GM12878 (cell line): ENCODE measurements around the gene STAT5A. TPM values are rescaled to one million over a fixed set of nuclear protein-coding genes. Genes with fewer than 3 reads are reported as not detected.

ENCODE experiments used
- ATAC-seq: fragments of 200-7000 bp; cut with Tn5 transposase; 3 replicates; pipeline ENCODE4 v1.9.1; 2020; ENCODE audit warnings: mild to moderate bottlenecking, moderate library complexity
- BruUV-seq: library from RNA; stranded (reverse); fragments of 400-500 nt; replicated peaks from 2 replicates; lab custom pipeline; 2021; lab: Mats Ljungman, UMichigan
- CTCF ChIA-PET: fragments of 300-600 bp; sonication (Branson Sonifier 250); formaldehyde crosslinking; extraction: SDS; loops from one replicate; lab custom pipeline; 2021; ENCODE audit warnings: inconsistent platforms; lab: Yijun Ruan, JAX
- POLR2A ChIA-PET: fragments of 350-600 bp; formaldehyde crosslinking; extraction: SDS; loops from one replicate; lab custom pipeline; 2021; ENCODE audit warnings: inconsistent platforms; lab: Charles Lee
- RAD21 ChIA-PET: fragments of 300-600 bp; sonication (Branson Sonifier 250); formaldehyde crosslinking; loops from one replicate; lab custom pipeline; 2023; ENCODE audit warnings: antibody characterized with exemption; ENCODE audit not compliant: unreplicated experiment; lab: Charles Lee
- SMC1A ChIA-PET: fragments of 300-600 bp; sonication (Branson Sonifier 250); formaldehyde crosslinking; loops from one replicate; lab custom pipeline; 2023; ENCODE audit not compliant: unreplicated experiment, uncharacterized antibody; lab: Charles Lee
- DNase-seq: peaks from one replicate; pipeline ENCODE4 v3.0.0-alpha.2; 2011; ENCODE audit warnings: low read depth, low spot score
- FAIRE-seq: peaks from 3 replicates; lab custom pipeline; 2011; peaks lifted over from hg19 to GRCh38; lab: Jason Lieb, UNC
- H2AFZ ChIP-seq: 2 replicates; pipeline ENCODE4 v1.6.0; 2011; ENCODE audit warnings: low read depth, low read length, control low read depth; ENCODE audit not compliant: control insufficient read depth
- H3K27ac ChIP-seq: 2 replicates; pipeline ENCODE4 v1.5.1; 2011; ENCODE audit warnings: control low read depth; ENCODE audit not compliant: control insufficient read depth, insufficient read depth
- H3K27me3 ChIP-seq, 2 experiments: replicated peaks in 1 of 2; 2 replicates each; pipeline versions ENCODE4 v1.6.0 to v1.6.1; 2011; ENCODE audit warnings: low read length in 1 of 2; ENCODE audit not compliant: control insufficient read depth in 2 of 2, insufficient read depth in 2 of 2
- H3K36me3 ChIP-seq, 2 experiments: 2 replicates each; pipeline ENCODE4 v1.5.1; 2011; ENCODE audit warnings: low read length in 1 of 2; ENCODE audit not compliant: control insufficient read depth in 2 of 2, insufficient read depth in 2 of 2
- H3K4me1 ChIP-seq: 2 replicates; pipeline ENCODE4 v1.6.1; 2011; ENCODE audit warnings: mild to moderate bottlenecking, low read length, moderate library complexity, mixed read lengths; ENCODE audit not compliant: control insufficient read depth, insufficient read depth
- H3K4me2 ChIP-seq: 2 replicates; pipeline ENCODE4 v1.6.0; 2011; ENCODE audit warnings: control low read depth; ENCODE audit not compliant: control insufficient read depth, insufficient read depth
- H3K4me3 ChIP-seq: fragments of 200-600 bp; sonication (generic); 2 replicates; pipeline ENCODE4 v1.5.1; 2016
- H3K79me2 ChIP-seq: 2 replicates; pipeline ENCODE4 v1.6.0; 2011; ENCODE audit warnings: low read length; ENCODE audit not compliant: control insufficient read depth, insufficient read depth
- H3K9ac ChIP-seq: 2 replicates; pipeline ENCODE4 v1.8.0; 2011; ENCODE audit warnings: low read length, control low read depth, mixed read lengths; ENCODE audit not compliant: control insufficient read depth, insufficient read depth
- H3K9me3 ChIP-seq: replicated peaks from 3 replicates; pipeline ENCODE4 v1.5.1; 2011; ENCODE audit warnings: mild to moderate bottlenecking, low read length; ENCODE audit not compliant: control insufficient read depth, insufficient read depth
- H4K20me1 ChIP-seq: 2 replicates; pipeline ENCODE4 v1.6.0; 2011; ENCODE audit not compliant: control insufficient read depth, insufficient read depth
- EGR1 ChIP-seq, 2 experiments: IDR thresholded peaks; 1 replicate in 1 of 2; 2 replicates in 1 of 2; pipeline ENCODE4 v1.6.1; 2011 to 2012; ENCODE audit warnings: low read depth in 2 of 2, low read length in 2 of 2, borderline replicate concordance in 1 of 2, mild to moderate bottlenecking in 1 of 2, moderate library complexity in 1 of 2
- HCFC1 ChIP-seq: fragments of 150-350 bp; IDR thresholded peaks from 2 replicates; pipeline ENCODE4 v1.6.1; 2014; ENCODE audit warnings: low read length
- IKZF1 ChIP-seq: fragments of 450-650 bp; conservative IDR thresholded peaks from 2 replicates; pipeline ENCODE4 v1.6.1; 2017; ENCODE audit warnings: antibody characterized with exemption, mild to moderate bottlenecking
- NFYA ChIP-seq: IDR thresholded peaks from 2 replicates; pipeline ENCODE4 v1.6.1; 2011; ENCODE audit warnings: low read depth, mild to moderate bottlenecking, low read length, improper control_type of control experiment, borderline replicate concordance
- SKIL ChIP-seq: fragments of 450-650 bp; IDR thresholded peaks from 2 replicates; pipeline ENCODE4 v1.6.1; 2017; ENCODE audit warnings: mild to moderate bottlenecking, low read depth, inconsistent platforms; ENCODE audit not compliant: poor library complexity, severe bottlenecking
- SMC3 ChIP-seq: IDR thresholded peaks from 2 replicates; pipeline ENCODE4 v1.6.1; 2011; ENCODE audit warnings: low read length, improper control_type of control experiment, borderline replicate concordance
- SRF ChIP-seq, 2 experiments: IDR thresholded peaks; 2 replicates each; pipeline ENCODE4 v1.6.1; 2011; ENCODE audit warnings: low read depth in 2 of 2, low read length in 2 of 2, mild to moderate bottlenecking in 1 of 2, moderate library complexity in 1 of 2
- SUPT20H ChIP-seq: IDR thresholded peaks from 2 replicates; pipeline ENCODE4 v1.6.1; 2011; ENCODE audit warnings: low read depth, mild to moderate bottlenecking, low read length, moderate library complexity, borderline replicate concordance; ENCODE audit not compliant: control insufficient read depth
- ZNF687 ChIP-seq: fragments of 450-650 bp; IDR thresholded peaks from 2 replicates; pipeline ENCODE4 v1.6.1; 2017; ENCODE audit warnings: mild to moderate bottlenecking, moderate library complexity
- WGBS: methylation state at CpG from one replicate; pipeline ENCODE4 v1.1.6; 2016; ENCODE audit warnings: low lambda C conversion rate; ENCODE audit not compliant: insufficient replicate concordance, insufficient coverage; ENCODE audit errors: missing lambda C conversion rate; 5-methylcytosine and 5-hydroxymethylcytosine counted together
- in situ Hi-C: fragments of 300-500 bp; cut with MboI; formaldehyde crosslinking; loops from 9 replicates; pipeline ENCODE4 v1.14.3; 2018; ENCODE audit warnings: mixed read lengths
- intact Hi-C: fragments of 100-400 bp; cut with micrococcal nuclease; formaldehyde crosslinking; loops from one replicate; pipeline ENCODE4 v1.14.2; 2022; ENCODE audit not compliant: unreplicated experiment
- polyA plus RNA-seq, 11 experiments: library from polyadenylated mRNA; depleted of rRNA in 4 of 11; unstranded in 6 of 11; stranded (reverse) in 5 of 11; fragments of >200 nt; fragmentation: Nextera tagmentation in 4 of 11; fragmentation: Illumina TruSeq in 1 of 11; extraction: Ambion mirVana in 4 of 11; extraction: Trizol in 1 of 11; gene quantifications; 1 replicate in 1 of 11; 2 replicates in 10 of 11; pipeline versions ENCODE4 v1.2.1 to v1.2.3, GENCODE V29; 2011 to 2016; ENCODE audit warnings: inconsistent platforms in 2 of 11, missing spikeins in 2 of 11, low read depth in 1 of 11
- total RNA-seq, 4 experiments: library from RNA; depleted of rRNA in 3 of 4; stranded (reverse); fragments of >200 nt in 3 of 4; fragmentation: Illumina TruSeq in 1 of 4; extraction: Trizol in 1 of 4; gene quantifications; 2 replicates each; pipeline versions ENCODE4 v1.2.1 to v1.2.3, GENCODE V29; 2013 to 2021

The STAT5A gene
- total and polyA plus RNA-seq, 10 of the 15 experiments (the other 5 are each of a cell fraction or from before 2014, with no cell fraction given), result 14.8 to 86.4 (median 41.5) TPM

GRCh38 chr17:42345396-42346073 is 57.2 kb downstream of the STAT5A start:
- Histone ChIP-seq H3K4me1 (peaks cover 38% of the 10 kb centered on the region), H3K4me2 (no peak overlapping the region), H3K9me3 (no peaks in the 10 kb centered on the region), H2AFZ (no peak overlapping the region), H3K27me3 (no peaks in the 10 kb centered on the region), H3K36me3 (peaks cover 0 to 34% of the 10 kb centered on the region in 2 experiments), H3K79me2 (peaks cover 33% of the 10 kb centered on the region), H3K4me3 (no peak overlapping the region), H3K9ac (no peak overlapping the region), H3K27ac (no peak overlapping the region), H4K20me1 (no peaks in the 10 kb centered on the region; the same call in 1 of the 2 replicates)
- SMC1A ChIA-PET, result interaction anchor here (0.6 to 1.3 kb wide), 3 partner anchors 15 to 57 kb away, joined by 3 read pairs; no protein-coding TSS in a partner anchor
- FAIRE-seq (no peak), DNase-seq (no peak), ATAC-seq (no peak)
- CTCF ChIA-PET, result interaction anchor here (1.5 kb wide), 1 partner anchor 123 kb away, joined by 3 read pairs; no protein-coding TSS in a partner anchor
- in situ Hi-C loops (no loop called here), intact Hi-C loops (no loop called here)
- no TSS peak for BruUV-seq
- 96% methylated on average over 13 of the region's 13 CpGs for WGBS
- POLR2A ChIA-PET, result interaction anchor here (0.7 to 0.8 kb wide), 2 partner anchors 11 to 16 kb away, joined by 4 read pairs; no protein-coding TSS in a partner anchor
- RAD21 ChIA-PET, result no interaction called here
- no peak for TF ChIP-seq NFYA
- TF ChIP-seq HCFC1, result no peak

- H4K20me1 ChIP-seq, result no peaks in the 10 kb centered on the region; the same call in 1 of the 2 replicates
- no peak overlapping the region for H3K27ac ChIP-seq
- BruUV-seq, result no TSS peak
- no peaks in the 10 kb centered on the region for H3K27me3 ChIP-seq
- SMC1A ChIA-PET, result no interaction called here
- peaks cover 28% of the 10 kb centered on the region for H3K4me1 ChIP-seq
- 96% methylated on average over 8 of the region's 8 CpGs for WGBS
- CTCF ChIA-PET, result no interaction called here
- peaks cover 0 to 28% of the 10 kb centered on the region in 2 experiments for H3K36me3 ChIP-seq
- H3K9me3 ChIP-seq, result no peaks in the 10 kb centered on the region
- POLR2A ChIA-PET, result no interaction called here
- H3K79me2 ChIP-seq, result peaks cover 33% of the 10 kb centered on the region
- DNase-seq (no peak), FAIRE-seq (no peak), ATAC-seq (no peak)
- no peak overlapping the region for H3K4me2 ChIP-seq
- H3K9ac ChIP-seq, result no peak overlapping the region
- in situ Hi-C loops, result no loop called here
- no peak overlapping the region for H3K4me3 ChIP-seq
- RAD21 ChIA-PET, result no interaction called here
- intact Hi-C loops, result no loop called here
- H2AFZ ChIP-seq, result no peak overlapping the region
- TF ChIP-seq SUPT20H, result no peak
- no peak for TF ChIP-seq EGR1 (IDR thresholded peaks at IDR 0.05; ENCODE audit: borderline replicate concordance in 1 of 2, low read depth in 2 of 2, low read length in 2 of 2)
- no peak for TF ChIP-seq SKIL
- TF ChIP-seq SMC3, result no peak
- no peak for TF ChIP-seq ZNF687
- TF ChIP-seq SRF (IDR thresholded peaks at IDR 0.05; ENCODE audit: low read depth in 2 of 2, low read length in 2 of 2), result no peak
- no peak for TF ChIP-seq IKZF1
Measured at GRCh38 chr17:42346481-42346880, 58.2 kb downstream of the STAT5A start.
